ENCODE results near the gene LRRN4. TPM values are rescaled to one million over a fixed set of nuclear protein-coding genes. Genes with fewer than 3 reads are reported as not detected.

The LRRN4 gene
- not detected in 2 replicates for total RNA-seq

GRCh38 chr20:6053776-6054688 is at the start of gene LRRN4:
TSS of gene LRRN4 (minus strand) at chr20:6054060. CDS start at chr20:6052799, 1,261 bp downstream.

Other genes starting within 250 kb of the LRRN4 start
- 0.29 and 0.89 TPM in 2 replicates for gene CHGB, start 142.6 kb downstream of the LRRN4 start, total RNA-seq
- 11.2 and 13.0 TPM in 2 replicates for gene TRMT6, start 103.5 kb downstream of the LRRN4 start, total RNA-seq
- gene MCM8, start 103.4 kb downstream of the LRRN4 start, total RNA-seq, result 10.4 and 14.2 TPM in 2 replicates
- 45.2 and 45.6 TPM in 2 replicates for gene CRLS1, start 47.9 kb downstream of the LRRN4 start, total RNA-seq
- 6.6 and 7.5 TPM in 2 replicates for gene FERMT1, start 69.0 kb upstream of the LRRN4 start, total RNA-seq